Lower lobe of right lung (tissue), 2 donors: ENCODE data around the gene TMEM132C. TPM values are rescaled to one million over a fixed set of nuclear protein-coding genes. Genes with fewer than 3 reads are reported as not detected.

Source experiments
- ATAC-seq, 2 donors: fragments of 200-7000 bp; cut with Tn5 transposase; one replicate each; pipeline ENCODE4 v1.9.1; 2020 to 2022; ENCODE audit warnings: mild to moderate bottlenecking in 2 of 2, moderate library complexity in 2 of 2
- DNase-seq: peaks from one replicate; pipeline ENCODE4 v3.0.0-alpha.2; 2020
- H3K27ac ChIP-seq: fragments of 200-600 bp; one replicate; pipeline ENCODE4 v1.8.0; 2022
- H3K27me3 ChIP-seq: fragments of 200-600 bp; one replicate; pipeline ENCODE4 v1.8.0; 2022; ENCODE audit warnings: low read depth
- H3K36me3 ChIP-seq: fragments of 200-600 bp; one replicate; pipeline ENCODE4 v1.8.0; 2022; ENCODE audit warnings: mild to moderate bottlenecking
- H3K4me1 ChIP-seq: fragments of 200-600 bp; one replicate; pipeline ENCODE4 v1.8.0; 2022
- H3K4me3 ChIP-seq: fragments of 200-600 bp; one replicate; pipeline ENCODE4 v1.8.0; 2022; ENCODE audit warnings: mild to moderate bottlenecking
- H3K9me3 ChIP-seq: fragments of 200-600 bp; one replicate; pipeline ENCODE4 v1.8.0; 2022
- intact Hi-C: fragments of 100-400 bp; cut with DNase I; formaldehyde crosslinking; loops from one replicate; pipeline ENCODE4 v1.11.0; 2022
- total RNA-seq: library from RNA; stranded (reverse); fragmentation: NEBNext Ultra II Directional; extraction: Animal tissue kit (Norgen Biotek cat#: 25700); gene quantifications from one replicate; pipeline ENCODE4 v1.2.1, GENCODE V29; 2021
- TF ChIP-seq, protein P1 (sequence below): fragments of 200-600 bp; IDR thresholded peaks from one replicate; pipeline ENCODE4 v1.8.0; 2022; ENCODE audit warnings: antibody characterized with exemption, mild to moderate bottlenecking
- donor health status: DM: no; HTN: yes; CAD: no; lungs with severe emphysema.

The TMEM132C gene
- total RNA-seq, 1 donor from 2014 or later, result 1.6 TPM

GRCh38 chr12:128259556-128260070 lies 7.4 kb upstream of the TMEM132C start:
- H3K27me3 ChIP-seq, result peaks cover 15% of the 10 kb centered on the region
- no peak overlapping the region for H3K27ac ChIP-seq
- H3K4me1 ChIP-seq, result no peaks in the 10 kb centered on the region
- H3K36me3 ChIP-seq, result no peaks in the 10 kb centered on the region
- intact Hi-C loops, result no loop called here
- peak in 1 of 2 donors; percentile 39 for ATAC-seq
- TF ChIP-seq, protein P1, sequence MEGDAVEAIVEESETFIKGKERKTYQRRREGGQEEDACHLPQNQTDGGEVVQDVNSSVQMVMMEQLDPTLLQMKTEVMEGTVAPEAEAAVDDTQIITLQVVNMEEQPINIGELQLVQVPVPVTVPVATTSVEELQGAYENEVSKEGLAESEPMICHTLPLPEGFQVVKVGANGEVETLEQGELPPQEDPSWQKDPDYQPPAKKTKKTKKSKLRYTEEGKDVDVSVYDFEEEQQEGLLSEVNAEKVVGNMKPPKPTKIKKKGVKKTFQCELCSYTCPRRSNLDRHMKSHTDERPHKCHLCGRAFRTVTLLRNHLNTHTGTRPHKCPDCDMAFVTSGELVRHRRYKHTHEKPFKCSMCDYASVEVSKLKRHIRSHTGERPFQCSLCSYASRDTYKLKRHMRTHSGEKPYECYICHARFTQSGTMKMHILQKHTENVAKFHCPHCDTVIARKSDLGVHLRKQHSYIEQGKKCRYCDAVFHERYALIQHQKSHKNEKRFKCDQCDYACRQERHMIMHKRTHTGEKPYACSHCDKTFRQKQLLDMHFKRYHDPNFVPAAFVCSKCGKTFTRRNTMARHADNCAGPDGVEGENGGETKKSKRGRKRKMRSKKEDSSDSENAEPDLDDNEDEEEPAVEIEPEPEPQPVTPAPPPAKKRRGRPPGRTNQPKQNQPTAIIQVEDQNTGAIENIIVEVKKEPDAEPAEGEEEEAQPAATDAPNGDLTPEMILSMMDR, result peak; percentile 73
- H3K4me3 ChIP-seq, result no peak overlapping the region
- no peak for DNase-seq
- H3K9me3 ChIP-seq, result no peaks in the 10 kb centered on the region

GRCh38 chr12:128261757-128262156 lies 5.2 kb upstream of the TMEM132C start:
- no peak overlapping the region for H3K27ac ChIP-seq
- H3K4me3 ChIP-seq, result no peak overlapping the region
- H3K4me1 ChIP-seq, result no peaks in the 10 kb centered on the region
- H3K27me3 ChIP-seq, result peaks cover 26% of the 10 kb centered on the region
- DNase-seq, result no peak
- no peaks in the 10 kb centered on the region for H3K36me3 ChIP-seq
- ATAC-seq, result no peak
- intact Hi-C loops, result no loop called here
- no peaks in the 10 kb centered on the region for H3K9me3 ChIP-seq
- TF ChIP-seq, protein P1, result no peak

- DNase-seq (no peak), ATAC-seq (no peak)
- Histone ChIP-seq H3K36me3 (no peaks in the 10 kb centered on the region), H3K4me1 (peaks cover 11% of the 10 kb centered on the region), H3K27ac (no peak overlapping the region), H3K4me3 (no peak overlapping the region), H3K9me3 (no peaks in the 10 kb centered on the region), H3K27me3 (peaks cover 25% of the 10 kb centered on the region)
- TF ChIP-seq, protein P1, result no peak
- intact Hi-C loops, result no loop called here
These were observed 1.4 kb upstream of the TMEM132C start for GRCh38 chr12:128265566-128265965.

- Histone ChIP-seq H3K36me3 (no peaks in the 10 kb centered on the region), H3K27ac (no peak overlapping the region), H3K27me3 (peaks cover 29% of the 10 kb centered on the region), H3K4me1 (peaks cover 11% of the 10 kb centered on the region), H3K4me3 (no peak overlapping the region), H3K9me3 (no peaks in the 10 kb centered on the region)
- ATAC-seq (no peak), DNase-seq (no peak)
- intact Hi-C loops, result no loop called here
- TF ChIP-seq, protein P1, result no peak
These were observed 884 bp upstream of the TMEM132C start for GRCh38 chr12:128266086-128266485.

DNA sequence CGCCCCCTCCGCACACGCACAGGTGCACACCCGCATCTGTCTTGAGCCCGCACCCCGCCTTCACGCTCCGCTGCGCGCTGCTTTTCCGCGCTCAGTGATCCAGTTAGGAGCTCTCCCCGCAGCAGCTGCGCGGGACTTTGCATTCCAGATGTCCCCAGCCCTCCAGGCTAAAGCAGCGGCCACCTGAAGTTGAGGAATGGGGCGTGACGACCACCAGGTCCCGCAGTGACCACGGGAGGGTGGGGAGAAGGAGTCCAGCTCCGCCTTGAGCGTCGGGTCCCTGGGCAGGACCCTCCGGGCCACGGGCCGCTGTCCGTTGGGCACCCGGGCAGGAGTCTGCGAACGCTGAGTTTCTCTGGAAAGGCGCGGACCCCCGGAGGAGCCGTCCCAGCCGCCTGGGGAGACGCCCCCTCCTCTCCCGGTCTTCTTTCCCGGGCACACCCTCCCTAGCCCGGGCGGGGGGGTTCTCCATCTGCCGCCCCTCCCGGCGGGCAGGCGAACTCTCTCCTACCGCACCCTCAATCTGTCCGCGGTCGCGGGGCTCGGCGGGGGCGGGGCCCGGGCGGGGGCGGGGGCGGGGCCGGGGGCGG lies 334 bp upstream of the TMEM132C start:
- TF ChIP-seq, protein P1, result no peak
- peaks cover 33% of the 10 kb centered on the region for H3K27me3 ChIP-seq
- DNase-seq (no peak), ATAC-seq (no peak)
- no peaks in the 10 kb centered on the region for H3K36me3 ChIP-seq
- no peaks in the 10 kb centered on the region for H3K9me3 ChIP-seq
- H3K4me1 ChIP-seq, result peaks cover 11% of the 10 kb centered on the region
- peak overlapping the region; percentile 27 for H3K4me3 ChIP-seq
- H3K27ac ChIP-seq, result no peak overlapping the region
- intact Hi-C loops, result no loop called here
